ENCODE data around the gene CALD1.

The CALD1 gene

GRCh38 chr7:134778941-134779740 lies at the start of gene CALD1:
CALD1 (plus strand) TSS chr7:134779634; CDS start chr7:134867734, 88,100 bp downstream.
- TF ChIP-seq, protein P1, sequence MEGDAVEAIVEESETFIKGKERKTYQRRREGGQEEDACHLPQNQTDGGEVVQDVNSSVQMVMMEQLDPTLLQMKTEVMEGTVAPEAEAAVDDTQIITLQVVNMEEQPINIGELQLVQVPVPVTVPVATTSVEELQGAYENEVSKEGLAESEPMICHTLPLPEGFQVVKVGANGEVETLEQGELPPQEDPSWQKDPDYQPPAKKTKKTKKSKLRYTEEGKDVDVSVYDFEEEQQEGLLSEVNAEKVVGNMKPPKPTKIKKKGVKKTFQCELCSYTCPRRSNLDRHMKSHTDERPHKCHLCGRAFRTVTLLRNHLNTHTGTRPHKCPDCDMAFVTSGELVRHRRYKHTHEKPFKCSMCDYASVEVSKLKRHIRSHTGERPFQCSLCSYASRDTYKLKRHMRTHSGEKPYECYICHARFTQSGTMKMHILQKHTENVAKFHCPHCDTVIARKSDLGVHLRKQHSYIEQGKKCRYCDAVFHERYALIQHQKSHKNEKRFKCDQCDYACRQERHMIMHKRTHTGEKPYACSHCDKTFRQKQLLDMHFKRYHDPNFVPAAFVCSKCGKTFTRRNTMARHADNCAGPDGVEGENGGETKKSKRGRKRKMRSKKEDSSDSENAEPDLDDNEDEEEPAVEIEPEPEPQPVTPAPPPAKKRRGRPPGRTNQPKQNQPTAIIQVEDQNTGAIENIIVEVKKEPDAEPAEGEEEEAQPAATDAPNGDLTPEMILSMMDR (IDR thresholded peaks at IDR 0.05), result no peak

- TF ChIP-seq, protein P1 (IDR thresholded peaks at IDR 0.05), result no peak
Measured at GRCh38 chr7:134729895-134730294, 49.5 kb upstream of the CALD1 start.

- TF ChIP-seq, protein P1 (IDR thresholded peaks at IDR 0.05), result no peak
Measured at GRCh38 chr7:134730411-134730829, 49.0 kb upstream of the CALD1 start.

DNA sequence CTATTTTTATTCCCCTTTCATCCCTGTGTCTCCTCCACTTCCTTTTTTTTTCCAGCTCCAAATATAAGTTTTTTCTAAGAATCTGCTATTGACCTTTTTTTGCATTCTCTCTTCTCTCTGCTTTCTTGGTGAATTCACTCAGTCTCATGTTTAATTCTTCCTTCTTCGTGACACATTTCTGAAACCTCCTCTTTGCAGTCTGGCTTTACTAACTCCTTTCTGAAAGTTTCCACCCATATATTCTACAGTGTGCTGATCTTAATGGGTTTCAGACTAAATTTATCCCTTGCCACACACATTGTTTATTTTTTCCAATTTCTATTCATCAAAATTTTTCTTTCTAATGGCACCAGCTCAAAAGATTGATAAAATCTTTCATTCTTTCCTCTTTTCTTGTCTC lies 47.8 kb upstream of the CALD1 start:
- TF ChIP-seq, protein P1 (IDR thresholded peaks at IDR 0.05), result no peak

GRCh38 chr7:134732728-134733127 lies 46.7 kb upstream of the CALD1 start:
- TF ChIP-seq, protein P1 (IDR thresholded peaks at IDR 0.05), result no peak

GRCh38 chr7:134736381-134736780 lies 43.1 kb upstream of the CALD1 start:
- TF ChIP-seq, protein P1 (IDR thresholded peaks at IDR 0.05), result no peak

GRCh38 chr7:134737566-134738345 lies 41.7 kb upstream of the CALD1 start:
- TF ChIP-seq, protein P1 (IDR thresholded peaks at IDR 0.05), result no peak

All from LNCAP (cell line).